ENCODE data around the gene KLHL30. TPM values are rescaled to one million over a fixed set of nuclear protein-coding genes. Genes with fewer than 3 reads are reported as not detected.
A peak's percentile ranks its signal among the peaks of the same experiment; 100 is the strongest.

Gene KLHL30
- total and polyA plus RNA-seq, 2 donors (not counting 1 experiment from before 2014, with no cell fraction given) = 1.2 to 1.6 TPM

- Histone ChIP-seq H3K9me3 (ENCODE audit: control insufficient read depth, insufficient read depth, low read depth, low read length) (no peaks in the 10 kb centered on the region), H3K36me3 (ENCODE audit: control insufficient read depth, insufficient read depth, low read length) (no peaks in the 10 kb centered on the region), H3K27me3 (ENCODE audit: control insufficient read depth, insufficient read depth, low read length) (no peaks in the 10 kb centered on the region), H3K79me2 (ENCODE audit: control insufficient read depth, insufficient read depth, low read length) (no peaks in the 10 kb centered on the region), H3K4me1 (ENCODE audit: control insufficient read depth, extremely low read depth, insufficient read depth, low read length) (peaks cover 20% of the 10 kb centered on the region), H3K9ac (ENCODE audit: insufficient read depth, low read length) (peak within 1 kb of the TSS; percentile 61), H3K4me3 (replicated peaks in 1 of 4; ENCODE audit: control extremely low read depth in 1 of 4, insufficient read depth in 1 of 4, low read depth in 3 of 4, low read length in 4 of 4) (peak within 1 kb of the TSS; percentile 22 to 37 (median 24)), H4K20me1 (ENCODE audit: control insufficient read depth, extremely low read depth, insufficient read depth, low read length) (no peaks in the 10 kb centered on the region), H3K27ac (ENCODE audit: insufficient read depth, low read length) (peak within 1 kb of the TSS; percentile 19), H2AFZ (ENCODE audit: low read length) (no peak within 1 kb of the TSS), H3K4me2 (ENCODE audit: extremely low read depth, insufficient read depth, low read length) (peak within 1 kb of the TSS; percentile 70)
- TF ChIP-seq CTCF (conservative IDR thresholded peaks at IDR 0.05 in 1 of 2, IDR thresholded peaks at IDR 0.05 in 1 of 2; ENCODE audit: low read depth in 1 of 2, low read length in 2 of 2) (peak; percentile 16 to 30), EZH2 (IDR thresholded peaks at IDR 0.05; ENCODE audit: low read length, missing control alignments) (no peak)
- peak; percentile 29 to 34 for DNase-seq (ENCODE audit: low read depth in 2 of 2)
Measured at GRCh38 chr2:238158509-238159070, 20.1 kb downstream of the KLHL30 start, which contains the start of gene ERFE. ERFE (plus strand) TSS chr2:238158970; CDS start chr2:238159008, 38 bp downstream.

DNA sequence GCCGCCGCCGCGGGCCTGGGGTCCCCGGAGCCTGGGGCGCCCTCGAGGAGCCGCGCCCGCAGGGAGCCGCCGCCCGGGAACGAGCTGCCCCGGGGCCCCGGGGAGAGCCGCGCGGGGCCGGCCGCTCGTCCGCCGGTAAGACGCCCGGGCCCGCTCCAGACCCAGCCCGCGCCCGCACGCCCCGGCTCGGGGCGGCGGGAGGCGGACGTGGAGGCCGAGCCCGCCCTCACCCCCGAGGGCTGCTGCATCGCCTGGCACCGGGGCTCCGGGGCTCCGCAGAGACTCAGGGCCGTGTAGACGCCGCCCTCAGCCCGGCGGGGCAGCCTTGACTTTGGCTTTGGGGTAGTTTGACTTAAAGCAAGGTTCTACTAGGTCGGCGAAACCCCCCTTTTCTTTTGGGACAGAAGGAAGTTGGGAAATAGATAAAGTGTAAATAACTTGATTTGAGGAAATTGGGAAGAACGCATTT lies 20.6 kb downstream of the KLHL30 start:
- Histone ChIP-seq H2AFZ (ENCODE audit: low read length) (no peak overlapping the region), H3K4me2 (ENCODE audit: extremely low read depth, insufficient read depth, low read length) (peak overlapping the region; percentile 70), H4K20me1 (ENCODE audit: control insufficient read depth, extremely low read depth, insufficient read depth, low read length) (no peaks in the 10 kb centered on the region), H3K4me3 (replicated peaks in 1 of 4; ENCODE audit: control extremely low read depth in 1 of 4, insufficient read depth in 1 of 4, low read depth in 3 of 4, low read length in 4 of 4) (peak overlapping the region; percentile 22 to 37 (median 24)), H3K27me3 (ENCODE audit: control insufficient read depth, insufficient read depth, low read length) (no peaks in the 10 kb centered on the region), H3K79me2 (ENCODE audit: control insufficient read depth, insufficient read depth, low read length) (no peaks in the 10 kb centered on the region), H3K36me3 (ENCODE audit: control insufficient read depth, insufficient read depth, low read length) (no peaks in the 10 kb centered on the region), H3K9me3 (ENCODE audit: control insufficient read depth, insufficient read depth, low read depth, low read length) (no peaks in the 10 kb centered on the region), H3K27ac (ENCODE audit: insufficient read depth, low read length) (peak overlapping the region; percentile 19), H3K4me1 (ENCODE audit: control insufficient read depth, extremely low read depth, insufficient read depth, low read length) (peaks cover 20% of the 10 kb centered on the region), H3K9ac (ENCODE audit: insufficient read depth, low read length) (peak overlapping the region; percentile 61)
- TF ChIP-seq EZH2 (IDR thresholded peaks at IDR 0.05; ENCODE audit: low read length, missing control alignments) (no peak), CTCF (conservative IDR thresholded peaks at IDR 0.05 in 1 of 2, IDR thresholded peaks at IDR 0.05 in 1 of 2; ENCODE audit: low read depth in 1 of 2, low read length in 2 of 2) (no peak)
- DNase-seq (ENCODE audit: low read depth in 2 of 2) = no peak

- Histone ChIP-seq H3K4me2 (ENCODE audit: extremely low read depth, insufficient read depth, low read length) (peak overlapping the region; percentile 70), H3K9me3 (ENCODE audit: control insufficient read depth, insufficient read depth, low read depth, low read length) (no peaks in the 10 kb centered on the region), H3K4me3 (replicated peaks in 1 of 4; ENCODE audit: control extremely low read depth in 1 of 4, insufficient read depth in 1 of 4, low read depth in 3 of 4, low read length in 4 of 4) (peak overlapping the region in 3 of 4 experiments; percentile 22 to 25 (median 24)), H2AFZ (ENCODE audit: low read length) (no peak overlapping the region), H3K27me3 (ENCODE audit: control insufficient read depth, insufficient read depth, low read length) (no peaks in the 10 kb centered on the region), H4K20me1 (ENCODE audit: control insufficient read depth, extremely low read depth, insufficient read depth, low read length) (no peaks in the 10 kb centered on the region), H3K4me1 (ENCODE audit: control insufficient read depth, extremely low read depth, insufficient read depth, low read length) (peaks cover 20% of the 10 kb centered on the region), H3K27ac (ENCODE audit: insufficient read depth, low read length) (peak overlapping the region; percentile 19), H3K79me2 (ENCODE audit: control insufficient read depth, insufficient read depth, low read length) (no peaks in the 10 kb centered on the region), H3K36me3 (ENCODE audit: control insufficient read depth, insufficient read depth, low read length) (no peaks in the 10 kb centered on the region), H3K9ac (ENCODE audit: insufficient read depth, low read length) (peak overlapping the region; percentile 59)
- TF ChIP-seq CTCF (conservative IDR thresholded peaks at IDR 0.05 in 1 of 2, IDR thresholded peaks at IDR 0.05 in 1 of 2; ENCODE audit: low read depth in 1 of 2, low read length in 2 of 2) (no peak), EZH2 (IDR thresholded peaks at IDR 0.05; ENCODE audit: low read length, missing control alignments) (no peak)
- DNase-seq (ENCODE audit: low read depth in 2 of 2) = no peak
Measured at GRCh38 chr2:238159661-238160205, 21.3 kb downstream of the KLHL30 start.
